Panc1 (cell line): ENCODE results near the gene ARHGEF17. TPM values are rescaled to one million over a fixed set of nuclear protein-coding genes. Genes with fewer than 3 reads are reported as not detected.

Source experiments
- ATAC-seq: fragments of 200-7000 bp; cut with Tn5 transposase; 2 replicates; pipeline ENCODE4 v1.9.1; 2020; ENCODE audit warnings: mild to moderate bottlenecking, moderate library complexity
- BruUV-seq: library from RNA; stranded (reverse); fragments of 400-500 nt; replicated peaks from 2 replicates; lab custom pipeline; 2021; lab: Mats Ljungman, UMichigan
- CTCF ChIA-PET: fragments of 300-600 bp; sonication (Branson Sonifier 250); formaldehyde crosslinking; loops from one replicate; lab custom pipeline; 2022; ENCODE audit warnings: antibody characterized with exemption; lab: Charles Lee
- POLR2A ChIA-PET: fragments of 300-600 bp; sonication (Branson Sonifier 250); formaldehyde crosslinking; loops from one replicate; lab custom pipeline; 2022; ENCODE audit warnings: antibody characterized with exemption; lab: Charles Lee
- DNase-seq: peaks from one replicate; pipeline ENCODE4 v3.0.0-alpha.2; 2010; ENCODE audit warnings: low read depth, low spot score
- H3K27ac ChIP-seq: 2 replicates; pipeline ENCODE4 v1.5.1; 2011; ENCODE audit warnings: mild to moderate bottlenecking, low read length, inconsistent platforms
- H3K27me3 ChIP-seq: fragments of 200-500 bp; sonication (Bioruptor generic); 2 replicates; pipeline ENCODE4 v1.6.0; 2014; ENCODE audit warnings: low read length, inconsistent platforms; ENCODE audit not compliant: control insufficient read depth, insufficient read depth
- H3K36me3 ChIP-seq: fragments of 200-500 bp; sonication (Bioruptor generic); 2 replicates; pipeline ENCODE4 v1.5.1; 2014; ENCODE audit warnings: inconsistent platforms, mild to moderate bottlenecking, low read length, moderate library complexity; ENCODE audit not compliant: control insufficient read depth, insufficient read depth
- H3K4me1 ChIP-seq: 2 replicates; pipeline ENCODE4 v1.5.1; 2011; ENCODE audit warnings: inconsistent platforms, mild to moderate bottlenecking, low read length, moderate library complexity; ENCODE audit not compliant: control insufficient read depth, insufficient read depth
- H3K4me3 ChIP-seq, 2 experiments: 2 replicates each; pipeline ENCODE4 v1.5.1; 2011 to 2012; ENCODE audit warnings: low read depth in 2 of 2, low read length in 2 of 2, mild to moderate bottlenecking in 2 of 2, inconsistent platforms in 1 of 2, moderate library complexity in 1 of 2
- H3K9me3 ChIP-seq: fragments of 200-500 bp; sonication (Bioruptor generic); 2 replicates; pipeline ENCODE4 v1.5.1; 2014; ENCODE audit warnings: low read depth, mild to moderate bottlenecking, inconsistent platforms, low read length, moderate library complexity; ENCODE audit not compliant: control insufficient read depth, insufficient read depth
- CTCF ChIP-seq: fragments of 450-650 bp; IDR thresholded peaks from 2 replicates; pipeline ENCODE4 v1.5.1; 2017; ENCODE audit warnings: mild to moderate bottlenecking
- POLR2AphosphoS5 ChIP-seq: IDR thresholded peaks from 2 replicates; pipeline ENCODE4 v1.6.1; 2012; ENCODE audit warnings: mild to moderate bottlenecking, low read depth, low read length, moderate library complexity
- SIN3A ChIP-seq: IDR thresholded peaks from 2 replicates; pipeline ENCODE4 v1.6.1; 2012; ENCODE audit warnings: low read depth, mild to moderate bottlenecking, low read length, moderate library complexity, borderline replicate concordance; ENCODE audit not compliant: insufficient read depth
- TCF7L2 ChIP-seq: IDR thresholded peaks from 2 replicates; pipeline ENCODE4 v1.6.1; 2011; ENCODE audit warnings: mild to moderate bottlenecking, low read depth, low read length, inconsistent platforms
- in situ Hi-C: cut with HindIII; loops from 2 replicates; pipeline ENCODE4 v1.10.0; 2016; ENCODE audit warnings: low sequenced_read_pairs, low pct_unique_long_range_greater_than_20kb
- intact Hi-C: fragments of 100-400 bp; cut with micrococcal nuclease; formaldehyde crosslinking; loops from one replicate; pipeline ENCODE4 v1.10.0; 2022; ENCODE audit not compliant: unreplicated experiment
- total RNA-seq: library from RNA; stranded (reverse); gene quantifications from one replicate; pipeline ENCODE4 v1.2.1, GENCODE V29; 2021; ENCODE audit not compliant: unreplicated experiment
- TF ChIP-seq, protein P1 (sequence below), 2 experiments: IDR thresholded peaks; 2 replicates each; pipeline ENCODE4 v1.6.1; 2011 to 2012; ENCODE audit warnings: low read depth in 2 of 2, control low read depth in 1 of 2, low read length in 1 of 2, mild to moderate bottlenecking in 1 of 2, moderate library complexity in 1 of 2; ENCODE audit not compliant: insufficient read depth in 1 of 2

ARHGEF17 gene
- total RNA-seq, 1 experiment from 2014 or later, result 43.2 TPM

DNA sequence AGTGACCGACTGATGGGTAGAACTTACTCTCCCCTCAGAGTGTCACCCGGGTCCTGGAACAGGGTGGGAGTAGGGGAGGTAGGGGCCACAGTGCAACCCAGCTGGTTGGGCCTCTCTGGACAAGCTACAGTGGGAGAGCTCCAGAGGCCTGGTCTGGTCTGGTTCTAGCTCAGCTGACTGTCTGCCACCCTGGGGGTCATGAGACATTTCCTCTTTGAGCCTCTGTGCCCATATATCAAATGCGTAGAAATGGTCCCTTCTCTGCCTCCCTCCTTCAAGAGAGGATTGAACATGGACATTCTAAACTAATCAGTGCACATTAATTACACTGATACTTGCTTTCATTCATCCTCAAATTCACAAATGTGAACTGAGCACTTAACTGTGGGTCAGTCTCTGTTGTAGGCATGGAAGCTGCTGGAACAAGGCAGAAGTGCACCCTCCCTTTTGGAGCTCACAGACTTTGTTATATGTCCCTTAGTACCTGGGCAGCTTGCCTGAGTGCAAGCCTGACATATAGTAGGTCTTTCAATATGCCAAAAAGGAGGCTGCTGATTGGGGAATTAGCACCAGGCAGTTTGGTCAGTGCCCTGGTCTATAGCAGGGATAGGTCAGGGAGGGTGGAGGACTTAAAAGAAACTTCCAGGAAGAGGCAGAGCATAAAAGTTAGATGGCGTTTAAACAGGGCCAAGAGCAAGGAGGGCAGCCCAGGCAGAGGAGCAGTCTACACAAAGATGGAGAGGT lies 25.7 kb downstream of the ARHGEF17 start:
- Histone ChIP-seq H3K4me3 (no peak overlapping the region), H3K27ac (peak overlapping the region; percentile 55; the same call in 1 of the 2 replicates), H3K9me3 (no peaks in the 10 kb centered on the region), H3K4me1 (peaks cover 39% of the 10 kb centered on the region), H3K27me3 (no peaks in the 10 kb centered on the region), H3K36me3 (no peaks in the 10 kb centered on the region)
- no TSS peak for BruUV-seq
- in situ Hi-C loops (no loop called here), intact Hi-C loops (no loop called here)
- POLR2A ChIA-PET, result interaction anchor here (1.0 kb wide), 1 partner anchor 25 kb away, joined by 3 read pairs; no protein-coding TSS in a partner anchor
- ATAC-seq, result peak; percentile 22
- CTCF ChIA-PET, result interaction anchor here (0.6 to 3.8 kb wide), 4 partner anchors 17 to 191 kb away, joined by 3 to 55 read pairs (median 10); partner anchors contain the start of gene ARHGEF17
- no peak for TF ChIP-seq SIN3A
- TF ChIP-seq TCF7L2, result no peak
- no peak for TF ChIP-seq CTCF
- TF ChIP-seq, protein P1, sequence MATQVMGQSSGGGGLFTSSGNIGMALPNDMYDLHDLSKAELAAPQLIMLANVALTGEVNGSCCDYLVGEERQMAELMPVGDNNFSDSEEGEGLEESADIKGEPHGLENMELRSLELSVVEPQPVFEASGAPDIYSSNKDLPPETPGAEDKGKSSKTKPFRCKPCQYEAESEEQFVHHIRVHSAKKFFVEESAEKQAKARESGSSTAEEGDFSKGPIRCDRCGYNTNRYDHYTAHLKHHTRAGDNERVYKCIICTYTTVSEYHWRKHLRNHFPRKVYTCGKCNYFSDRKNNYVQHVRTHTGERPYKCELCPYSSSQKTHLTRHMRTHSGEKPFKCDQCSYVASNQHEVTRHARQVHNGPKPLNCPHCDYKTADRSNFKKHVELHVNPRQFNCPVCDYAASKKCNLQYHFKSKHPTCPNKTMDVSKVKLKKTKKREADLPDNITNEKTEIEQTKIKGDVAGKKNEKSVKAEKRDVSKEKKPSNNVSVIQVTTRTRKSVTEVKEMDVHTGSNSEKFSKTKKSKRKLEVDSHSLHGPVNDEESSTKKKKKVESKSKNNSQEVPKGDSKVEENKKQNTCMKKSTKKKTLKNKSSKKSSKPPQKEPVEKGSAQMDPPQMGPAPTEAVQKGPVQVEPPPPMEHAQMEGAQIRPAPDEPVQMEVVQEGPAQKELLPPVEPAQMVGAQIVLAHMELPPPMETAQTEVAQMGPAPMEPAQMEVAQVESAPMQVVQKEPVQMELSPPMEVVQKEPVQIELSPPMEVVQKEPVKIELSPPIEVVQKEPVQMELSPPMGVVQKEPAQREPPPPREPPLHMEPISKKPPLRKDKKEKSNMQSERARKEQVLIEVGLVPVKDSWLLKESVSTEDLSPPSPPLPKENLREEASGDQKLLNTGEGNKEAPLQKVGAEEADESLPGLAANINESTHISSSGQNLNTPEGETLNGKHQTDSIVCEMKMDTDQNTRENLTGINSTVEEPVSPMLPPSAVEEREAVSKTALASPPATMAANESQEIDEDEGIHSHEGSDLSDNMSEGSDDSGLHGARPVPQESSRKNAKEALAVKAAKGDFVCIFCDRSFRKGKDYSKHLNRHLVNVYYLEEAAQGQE (IDR thresholded peaks at IDR 0.05; ENCODE audit: insufficient read depth in 1 of 2, low read depth in 2 of 2, low read length in 1 of 2), result no peak
- no peak for TF ChIP-seq POLR2AphosphoS5
- no peak for DNase-seq

- CTCF ChIA-PET, result interaction anchor here (0.5 to 3.8 kb wide), 18 partner anchors 8 to 609 kb away, joined by 3 to 55 read pairs (median 5); partner anchors contain the start of gene ARHGEF17
- no TSS peak for BruUV-seq
- Histone ChIP-seq H3K27ac (peak overlapping the region; percentile 55), H3K9me3 (no peaks in the 10 kb centered on the region), H3K4me3 (no peak overlapping the region), H3K36me3 (no peaks in the 10 kb centered on the region), H3K4me1 (peaks cover 39% of the 10 kb centered on the region), H3K27me3 (no peaks in the 10 kb centered on the region)
- in situ Hi-C loops (no loop called here), intact Hi-C loops (loop anchor here (1.0 kb wide), 1 partner anchor 27 kb away; no protein-coding TSS in a partner anchor)
- no peak for DNase-seq
- peak; percentile 69 for ATAC-seq
- POLR2A ChIA-PET, result interaction anchor here (0.5 to 0.7 kb wide), 5 partner anchors 21 to 491 kb away, joined by 3 to 21 read pairs (median 4); no protein-coding TSS in a partner anchor
- TF ChIP-seq SIN3A (no peak), TCF7L2 (no peak), CTCF (no peak), POLR2AphosphoS5 (no peak)
- TF ChIP-seq, protein P1 (IDR thresholded peaks at IDR 0.05; ENCODE audit: insufficient read depth in 1 of 2, low read depth in 2 of 2, low read length in 1 of 2), result no peak
Observed at GRCh38 chr11:73334384-73335203, 26.5 kb downstream of the ARHGEF17 start.
